ENCODE results near the gene CNBP.
"Not testable (repeated sequence)": the region's sequence is repeated elsewhere in the genome, so short reads cannot be mapped to it uniquely, and the experiment has no call there.

CNBP gene

DNA sequence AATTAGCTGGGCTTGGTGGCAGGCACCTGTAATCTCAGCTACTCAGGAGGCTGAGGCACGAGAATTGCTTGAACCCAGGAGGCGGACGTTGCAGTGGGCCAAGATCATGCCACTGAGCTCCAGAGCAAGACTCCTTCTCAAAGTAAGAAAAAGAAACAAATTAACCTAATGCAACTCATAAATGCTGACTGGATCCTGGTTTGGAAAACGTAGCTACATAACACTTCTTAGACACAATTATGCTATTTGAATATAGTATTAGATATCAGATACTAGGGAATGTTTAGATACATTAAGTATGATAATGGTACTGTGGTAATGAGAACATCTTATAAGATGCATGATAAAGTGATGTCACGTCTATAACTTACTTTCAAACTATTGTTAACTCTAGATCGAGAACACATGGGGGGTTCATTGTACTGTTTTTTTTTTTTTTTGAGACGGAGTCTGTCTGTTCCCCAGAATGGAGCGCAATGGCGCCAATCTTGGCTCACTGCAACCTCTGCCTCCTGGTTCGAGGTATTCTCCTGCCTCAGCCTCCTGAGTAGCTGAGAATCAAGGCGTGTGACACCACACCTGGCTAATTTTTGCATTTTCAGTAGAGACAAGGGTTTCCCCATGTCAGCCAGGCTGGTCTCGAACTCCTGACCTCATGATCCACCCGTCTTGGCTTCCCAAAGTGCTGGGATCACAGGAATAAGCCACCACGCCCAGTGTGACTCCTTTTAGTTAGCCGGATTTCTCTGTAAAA is 16.9 kb downstream of the CNBP start:
- Histone ChIP-seq H3K36me3 (ENCODE audit: control insufficient read depth, insufficient read depth, low read length) (peaks cover 16% of the 10 kb centered on the region), H3K4ac (ENCODE audit: low read depth, low read length) (no peak overlapping the region)

DNA sequence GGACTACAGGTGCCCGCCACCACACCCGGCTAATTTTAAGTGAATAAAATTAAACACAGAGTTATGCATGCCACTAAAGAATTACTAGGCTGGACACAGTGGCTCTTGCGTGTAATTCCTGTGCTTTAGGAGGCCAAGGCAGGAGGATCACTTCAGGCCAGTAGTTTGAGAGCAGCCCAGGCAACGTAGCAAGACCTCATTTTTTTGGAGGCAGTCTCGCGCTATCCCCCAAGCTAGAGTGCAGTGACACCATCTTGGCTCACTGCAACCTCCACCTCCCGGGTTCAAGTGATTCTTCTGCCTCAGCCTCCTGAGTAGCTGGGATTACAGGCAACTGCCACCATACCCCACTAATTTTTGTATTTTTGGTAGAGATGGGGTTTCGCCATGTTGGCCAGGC is 18.1 kb downstream of the CNBP start:
- H3K4me1 ChIP-seq (ENCODE audit: control insufficient read depth, low read depth, low read length); H3K23ac ChIP-seq (ENCODE audit: low read length); H2AK5ac ChIP-seq (ENCODE audit: low read length); H2BK5ac ChIP-seq (ENCODE audit: low read length); H2BK15ac ChIP-seq (replicated peaks; ENCODE audit: low read depth); H3K4ac ChIP-seq (ENCODE audit: low read depth, low read length); DNase-seq; H3K79me2 ChIP-seq (ENCODE audit: control insufficient read depth, insufficient read depth, low read length); H3K79me1 ChIP-seq (ENCODE audit: low read length); H3K18ac ChIP-seq (ENCODE audit: low read length); H3K56ac ChIP-seq (ENCODE audit: low read length); H3K27me3 ChIP-seq (ENCODE audit: insufficient read depth, low read length, poor library complexity); H3K27ac ChIP-seq (ENCODE audit: low read depth, low read length); H2BK120ac ChIP-seq (ENCODE audit: low read depth, low read length); H3K4me3 ChIP-seq (ENCODE audit: low read length); H3K9ac ChIP-seq (ENCODE audit: low read length); H4K5ac ChIP-seq (ENCODE audit: low read length); H4K8ac ChIP-seq (ENCODE audit: low read depth, low read length); H3K4me2 ChIP-seq (ENCODE audit: low read length); H3K36me3 ChIP-seq (ENCODE audit: control insufficient read depth, insufficient read depth, low read length): not testable (repeated sequence)
- no CpG with 5 or more reads among the region's 8 CpGs for WGBS (ENCODE audit: extremely low coverage, insufficient coverage, low lambda C conversion rate)

More for the DNA sequence above, 16.9 kb downstream of the CNBP start:
- H2BK15ac ChIP-seq (replicated peaks; ENCODE audit: low read depth): no peak overlapping the region
- H3K27ac ChIP-seq (ENCODE audit: low read depth, low read length): no peak overlapping the region
- no peak overlapping the region for H3K4me3 ChIP-seq (ENCODE audit: low read length)
- no peak overlapping the region for H2AK5ac ChIP-seq (ENCODE audit: low read length)
- H4K5ac ChIP-seq (ENCODE audit: low read length): no peak overlapping the region
- H3K18ac ChIP-seq (ENCODE audit: low read length): no peak overlapping the region
- DNase-seq: no peak
- peaks cover 11% of the 10 kb centered on the region for H3K79me2 ChIP-seq (ENCODE audit: control insufficient read depth, insufficient read depth, low read length)
- H3K56ac ChIP-seq (ENCODE audit: low read length): no peak overlapping the region
- WGBS (ENCODE audit: extremely low coverage, insufficient coverage, low lambda C conversion rate): no CpG with 5 or more reads among the region's 15 CpGs
- H2BK5ac ChIP-seq (ENCODE audit: low read length): no peak overlapping the region
- no peaks in the 10 kb centered on the region for H3K4me1 ChIP-seq (ENCODE audit: control insufficient read depth, low read depth, low read length)
- no peak overlapping the region for H4K8ac ChIP-seq (ENCODE audit: low read depth, low read length)
- no peak overlapping the region for H3K23ac ChIP-seq (ENCODE audit: low read length)
- H3K27me3 ChIP-seq (ENCODE audit: insufficient read depth, low read length, poor library complexity): no peaks in the 10 kb centered on the region
- H2BK120ac ChIP-seq (ENCODE audit: low read depth, low read length): no peak overlapping the region
- H3K4me2 ChIP-seq (ENCODE audit: low read length): no peak overlapping the region
- H3K79me1 ChIP-seq (ENCODE audit: low read length): peaks cover 12% of the 10 kb centered on the region
- no peak overlapping the region for H3K9ac ChIP-seq (ENCODE audit: low read length)

DNA sequence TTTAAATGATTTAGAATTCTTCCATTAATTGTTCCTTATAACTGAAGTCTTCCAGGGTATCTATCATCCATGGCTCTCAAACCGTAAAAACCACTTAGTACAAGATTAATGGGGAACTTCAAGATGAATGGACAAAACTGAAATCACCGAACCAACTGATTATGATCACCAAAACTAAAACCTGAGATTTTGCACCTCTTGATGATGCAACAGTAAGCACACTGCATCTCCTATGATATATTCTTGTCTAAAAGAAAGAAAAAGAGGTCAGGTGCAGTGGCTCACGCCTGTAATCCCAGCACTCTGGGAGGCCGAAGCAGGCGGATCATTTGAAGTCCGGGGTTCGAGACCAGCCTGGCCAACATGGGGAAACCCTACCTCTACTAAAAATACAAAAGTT is 19.2 kb downstream of the CNBP start:
- Histone ChIP-seq H3K27me3 (ENCODE audit: insufficient read depth, low read length, poor library complexity) (no peaks in the 10 kb centered on the region), H4K8ac (ENCODE audit: low read depth, low read length) (no peak overlapping the region), H3K56ac (ENCODE audit: low read length) (no peak overlapping the region), H3K4me3 (ENCODE audit: low read length) (no peak overlapping the region), H3K79me1 (ENCODE audit: low read length) (peaks cover 5% of the 10 kb centered on the region), H3K4me1 (ENCODE audit: control insufficient read depth, low read depth, low read length) (no peaks in the 10 kb centered on the region), H3K27ac (ENCODE audit: low read depth, low read length) (no peak overlapping the region), H3K79me2 (ENCODE audit: control insufficient read depth, insufficient read depth, low read length) (peaks cover 10% of the 10 kb centered on the region), H3K23ac (ENCODE audit: low read length) (no peak overlapping the region), H2BK15ac (replicated peaks; ENCODE audit: low read depth) (no peak overlapping the region), H4K5ac (ENCODE audit: low read length) (no peak overlapping the region), H3K18ac (ENCODE audit: low read length) (no peak overlapping the region), H2AK5ac (ENCODE audit: low read length) (no peak overlapping the region), H3K4ac (ENCODE audit: low read depth, low read length) (no peak overlapping the region), H3K4me2 (ENCODE audit: low read length) (no peak overlapping the region), H3K36me3 (ENCODE audit: control insufficient read depth, insufficient read depth, low read length) (peaks cover 2% of the 10 kb centered on the region), H3K9ac (ENCODE audit: low read length) (no peak overlapping the region), H2BK120ac (ENCODE audit: low read depth, low read length) (no peak overlapping the region), H2BK5ac (ENCODE audit: low read length) (no peak overlapping the region)
- no CpG with 5 or more reads among the region's 7 CpGs for WGBS (ENCODE audit: extremely low coverage, insufficient coverage, low lambda C conversion rate)
- DNase-seq: no peak

DNA sequence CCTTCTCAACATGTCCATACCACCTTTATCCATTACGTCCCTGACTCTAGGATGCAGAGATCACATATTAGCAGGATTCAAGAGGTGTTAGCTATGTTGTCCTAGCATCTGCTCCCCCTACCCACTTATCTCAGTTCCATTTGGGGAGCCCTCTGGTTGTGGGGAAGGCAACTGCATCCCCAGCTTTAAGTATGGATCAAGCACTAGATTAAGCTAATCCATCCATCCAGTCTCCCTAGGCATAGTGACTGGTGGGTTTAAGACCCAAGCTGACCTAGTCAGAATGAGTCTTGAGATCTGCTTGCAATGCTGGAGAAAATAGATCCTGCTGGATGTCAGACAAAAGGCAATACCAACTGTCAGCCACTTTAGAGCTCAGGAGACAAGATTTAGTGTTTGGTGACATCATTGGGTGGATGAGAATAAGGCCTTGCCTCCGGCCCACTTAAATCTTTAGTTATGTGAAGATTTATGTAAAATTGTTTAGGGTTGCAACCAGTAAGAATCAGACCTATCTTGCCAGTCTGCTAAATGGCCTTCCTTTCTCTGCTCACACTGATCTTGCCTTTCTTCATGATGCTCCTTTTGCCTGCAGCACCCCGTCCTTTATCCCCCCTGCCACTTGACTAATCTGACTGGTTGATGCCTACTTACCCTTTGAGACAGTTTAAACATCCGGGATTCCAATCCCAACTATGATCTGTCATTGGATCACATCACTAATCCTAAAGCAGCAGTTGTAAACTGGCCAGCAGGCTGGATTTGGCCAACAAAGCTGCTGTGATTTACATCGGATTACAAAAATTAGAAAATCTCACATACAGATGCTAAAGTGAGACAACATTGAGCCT is 20.7 kb downstream of the CNBP start:
- no peak overlapping the region for H3K9ac ChIP-seq (ENCODE audit: low read length)
- H2AK5ac ChIP-seq (ENCODE audit: low read length): no peak overlapping the region
- H3K27ac ChIP-seq (ENCODE audit: low read depth, low read length): no peak overlapping the region
- no peak overlapping the region for H3K56ac ChIP-seq (ENCODE audit: low read length)
- no peak overlapping the region for H3K23ac ChIP-seq (ENCODE audit: low read length)
- peaks cover 8% of the 10 kb centered on the region for H3K79me1 ChIP-seq (ENCODE audit: low read length)
- H3K4me1 ChIP-seq (ENCODE audit: control insufficient read depth, low read depth, low read length): no peaks in the 10 kb centered on the region
- peaks cover 13% of the 10 kb centered on the region for H3K79me2 ChIP-seq (ENCODE audit: control insufficient read depth, insufficient read depth, low read length)
- H2BK15ac ChIP-seq (replicated peaks; ENCODE audit: low read depth): no peak overlapping the region
- no peak overlapping the region for H3K18ac ChIP-seq (ENCODE audit: low read length)
- no CpG with 5 or more reads among the region's 5 CpGs for WGBS (ENCODE audit: extremely low coverage, insufficient coverage, low lambda C conversion rate)
- H3K36me3 ChIP-seq (ENCODE audit: control insufficient read depth, insufficient read depth, low read length): peaks cover 2% of the 10 kb centered on the region
- no peak overlapping the region for H3K4ac ChIP-seq (ENCODE audit: low read depth, low read length)
- H4K8ac ChIP-seq (ENCODE audit: low read depth, low read length): no peak overlapping the region
- H2BK120ac ChIP-seq (ENCODE audit: low read depth, low read length): no peak overlapping the region
- DNase-seq: peak; percentile 51
- H3K4me3 ChIP-seq (ENCODE audit: low read length): no peak overlapping the region
- H2BK5ac ChIP-seq (ENCODE audit: low read length): no peak overlapping the region
- H3K4me2 ChIP-seq (ENCODE audit: low read length): no peak overlapping the region
- H4K5ac ChIP-seq (ENCODE audit: low read length): no peak overlapping the region
- H3K27me3 ChIP-seq (ENCODE audit: insufficient read depth, low read length, poor library complexity): peaks cover 2% of the 10 kb centered on the region

DNA sequence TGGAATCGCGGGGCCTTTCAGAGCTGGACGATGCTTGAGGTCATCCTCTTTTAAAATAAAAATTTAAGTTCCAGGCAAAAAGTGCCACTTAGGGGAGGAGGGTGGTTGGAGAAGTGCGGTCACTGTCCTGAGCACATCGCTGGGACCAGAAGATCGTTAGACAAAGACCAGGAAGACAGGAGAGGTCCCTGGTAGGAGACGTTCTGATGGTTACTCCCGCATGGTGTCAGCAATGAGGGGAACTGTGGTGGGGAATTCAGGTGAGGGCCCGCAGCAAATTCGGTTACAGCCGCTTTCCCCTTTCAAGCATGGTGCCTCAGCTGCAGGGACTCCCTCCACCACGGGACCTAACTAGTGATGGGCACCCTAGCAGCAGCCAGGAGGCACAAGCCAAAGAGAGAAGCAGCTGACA is 21.8 kb downstream of the CNBP start:
- H3K23ac ChIP-seq (ENCODE audit: low read length): no peak overlapping the region
- DNase-seq: peak; percentile 55
- H3K36me3 ChIP-seq (ENCODE audit: control insufficient read depth, insufficient read depth, low read length): no peaks in the 10 kb centered on the region
- no CpG with 5 or more reads among the region's 12 CpGs for WGBS (ENCODE audit: extremely low coverage, insufficient coverage, low lambda C conversion rate)
- peak overlapping the region; percentile 84 for H3K9ac ChIP-seq (ENCODE audit: low read length)
- H3K4me3 ChIP-seq (ENCODE audit: low read length): peak overlapping the region; percentile 74
- no peak overlapping the region for H3K18ac ChIP-seq (ENCODE audit: low read length)
- peaks cover 2% of the 10 kb centered on the region for H3K27me3 ChIP-seq (ENCODE audit: insufficient read depth, low read length, poor library complexity)
- no peak overlapping the region for H2AK5ac ChIP-seq (ENCODE audit: low read length)
- H4K5ac ChIP-seq (ENCODE audit: low read length): no peak overlapping the region
- no peak overlapping the region for H2BK15ac ChIP-seq (replicated peaks; ENCODE audit: low read depth)
- H3K79me2 ChIP-seq (ENCODE audit: control insufficient read depth, insufficient read depth, low read length): peaks cover 13% of the 10 kb centered on the region
- peaks cover 6% of the 10 kb centered on the region for H3K79me1 ChIP-seq (ENCODE audit: low read length)
- H2BK5ac ChIP-seq (ENCODE audit: low read length): no peak overlapping the region
- no peak overlapping the region for H2BK120ac ChIP-seq (ENCODE audit: low read depth, low read length)
- no peak overlapping the region for H3K4ac ChIP-seq (ENCODE audit: low read depth, low read length)
- peak overlapping the region; percentile 83 for H3K27ac ChIP-seq (ENCODE audit: low read depth, low read length)
- no peaks in the 10 kb centered on the region for H3K4me1 ChIP-seq (ENCODE audit: control insufficient read depth, low read depth, low read length)
- peak overlapping the region; percentile 94 for H3K56ac ChIP-seq (ENCODE audit: low read length)
- peak overlapping the region; percentile 86 for H3K4me2 ChIP-seq (ENCODE audit: low read length)
- H4K8ac ChIP-seq (ENCODE audit: low read depth, low read length): peak overlapping the region; percentile 58
